T-helper 2 cell treated with Interferon-gamma antibody and Interleukin-4, amounts not matched to agents 100 ng/mL and 5 ng/mL, for 36 hours (primary cell): ENCODE results near the gene MGRN1. TPM values are rescaled to one million over a fixed set of nuclear protein-coding genes. Genes with fewer than 3 reads are reported as not detected.
"Not testable (repeated sequence)": the region's sequence is repeated elsewhere in the genome, so short reads cannot be mapped to it uniquely, and the experiment has no call there.

Source experiments
- intact Hi-C: fragments of 100-400 bp; cut with micrococcal nuclease; formaldehyde crosslinking; loops from one replicate; pipeline ENCODE4 v1.15.1; 2023
- total RNA-seq: library from RNA; stranded (reverse); gene quantifications from 2 replicates; pipeline ENCODE4 v1.2.3, GENCODE V29; 2022

Gene MGRN1
- total RNA-seq, 1 donor from 2014 or later = 87.8 TPM

GRCh38 chr16:4714996-4715395 lies 90.4 kb downstream of the MGRN1 start:
- intact Hi-C loops = no loop called here

GRCh38 chr16:4718466-4718865 lies 93.8 kb downstream of the MGRN1 start:
- intact Hi-C loops = no loop called here

- intact Hi-C loops = no loop called here
Measured at GRCh38 chr16:4723071-4723767, 98.6 kb downstream of the MGRN1 start.

GRCh38 chr16:4724661-4725270 lies 100.1 kb downstream of the MGRN1 start:
- intact Hi-C loops = no loop called here

- intact Hi-C loops = no loop called here
Measured at GRCh38 chr16:4726616-4727015, 102.0 kb downstream of the MGRN1 start.

GRCh38 chr16:4728676-4729075 lies 104.0 kb downstream of the MGRN1 start:
- intact Hi-C loops = no loop called here

- intact Hi-C loops = no loop called here
Measured at GRCh38 chr16:4729876-4730275, 105.2 kb downstream of the MGRN1 start.

- intact Hi-C loops = no loop called here
Measured at GRCh38 chr16:4733211-4733742, 108.7 kb downstream of the MGRN1 start.

- intact Hi-C loops = loop anchor here (1.0 to 2.0 kb wide), 7 partner anchors 35 to 225 kb away; partner anchors contain the start of genes GLYR1, MGRN1, NUDT16L1 and ROGDI
Measured at GRCh38 chr16:4733747-4734062, 109.1 kb downstream of the MGRN1 start.

- intact Hi-C loops = loop anchor here (1.0 to 2.0 kb wide), 7 partner anchors 34 to 224 kb away; partner anchors contain the start of genes GLYR1, MGRN1, NUDT16L1 and ROGDI
Measured at GRCh38 chr16:4734063-4734729, 109.6 kb downstream of the MGRN1 start, which contains the start of the genes ANKS3 and DNAAF8. TSS of gene ANKS3 (minus strand) at chr16:4734271. CDS start at chr16:4730149, 4,122 bp downstream. TSS of gene DNAAF8 (plus strand) at chr16:4734537. CDS start at chr16:4736515, 1,978 bp downstream.

GRCh38 chr16:4734730-4735535 lies 110.3 kb downstream of the MGRN1 start:
- intact Hi-C loops = loop anchor here (1.0 to 2.0 kb wide), 7 partner anchors 33 to 223 kb away; partner anchors contain the start of genes GLYR1, MGRN1, NUDT16L1 and ROGDI

- intact Hi-C loops = no loop called here
Measured at GRCh38 chr16:4736546-4736945, 111.9 kb downstream of the MGRN1 start.

- intact Hi-C loops = no loop called here
Measured at GRCh38 chr16:4737545-4737944, 112.9 kb downstream of the MGRN1 start.

GRCh38 chr16:4738370-4738769 lies 113.7 kb downstream of the MGRN1 start:
- intact Hi-C loops = not testable (repeated sequence)

Other genes starting within 250 kb of the MGRN1 start
- gene CORO7, start 208.2 kb upstream of the MGRN1 start, total RNA-seq = 200 and 202 TPM in 2 replicates
- gene DNAJA3, start 199.0 kb upstream of the MGRN1 start, total RNA-seq = 66.0 and 68.6 TPM in 2 replicates
- 45.1 and 45.7 TPM in 2 replicates for gene NMRAL1, start 150.2 kb upstream of the MGRN1 start, total RNA-seq
- gene HMOX2, start 148.4 kb upstream of the MGRN1 start, total RNA-seq = 77.5 and 79.6 TPM in 2 replicates
- 48.6 and 53.6 TPM in 2 replicates for gene CDIP1, start 86.1 kb upstream of the MGRN1 start, total RNA-seq
- gene C16orf96, start 68.5 kb upstream of the MGRN1 start, total RNA-seq = 0.05 and 0.16 TPM in 2 replicates
- gene UBALD1, start 9.9 kb upstream of the MGRN1 start, total RNA-seq = 19.6 and 22.1 TPM in 2 replicates
- 33.4 and 34.7 TPM in 2 replicates for gene NUDT16L1, start 68.7 kb downstream of the MGRN1 start, total RNA-seq
- 12.8 and 15.9 TPM in 2 replicates for gene ANKS3, start 109.4 kb downstream of the MGRN1 start, total RNA-seq
- 0.11 and 0.25 TPM in 2 replicates for gene DNAAF8, start 109.7 kb downstream of the MGRN1 start, total RNA-seq
- gene ZNF500, start 142.3 kb downstream of the MGRN1 start, total RNA-seq = 16.1 and 20.2 TPM in 2 replicates
- gene SEPTIN12, start 163.5 kb downstream of the MGRN1 start, total RNA-seq = not detected in 2 replicates
- not detected in 2 replicates for gene SMIM22, start 170.5 kb downstream of the MGRN1 start, total RNA-seq
- gene ROGDI, start 177.8 kb downstream of the MGRN1 start, total RNA-seq = 7.0 and 7.3 TPM in 2 replicates
- 114 and 116 TPM in 2 replicates for gene GLYR1, start 222.5 kb downstream of the MGRN1 start, total RNA-seq
- gene UBN1, start 222.7 kb downstream of the MGRN1 start, total RNA-seq = 38.9 and 42.0 TPM in 2 replicates